Kidney epithelial cell (primary cell): ENCODE results near the gene BABAM1. TPM values are rescaled to one million over a fixed set of nuclear protein-coding genes. Genes with fewer than 3 reads are reported as not detected.
A peak's percentile ranks its signal among the peaks of the same experiment; 100 is the strongest.

ENCODE experiments used
- DNase-seq: peaks from one replicate; pipeline ENCODE4 v3.0.0-alpha.2; 2010; ENCODE audit warnings: low read depth
- H3K27me3 ChIP-seq: 2 replicates; pipeline ENCODE4 v1.6.0; 2011; ENCODE audit warnings: low read length; ENCODE audit not compliant: control insufficient read depth, insufficient read depth
- H3K36me3 ChIP-seq: 2 replicates; pipeline ENCODE4 v1.5.1; 2011; ENCODE audit warnings: low read length; ENCODE audit not compliant: control insufficient read depth, insufficient read depth
- H3K4me3 ChIP-seq: 2 replicates; pipeline ENCODE4 v1.5.1; 2011; ENCODE audit warnings: low read depth, mild to moderate bottlenecking, control low read depth, low read length
- total RNA-seq: library from RNA; depleted of rRNA; stranded (reverse); fragments of >200 nt; gene quantifications from 2 replicates; pipeline ENCODE4 v1.2.3, GENCODE V29; 2015
- TF ChIP-seq, protein P1 (sequence below): IDR thresholded peaks from 2 replicates; pipeline ENCODE4 v1.5.1; 2011; ENCODE audit warnings: mild to moderate bottlenecking, moderate library complexity, low read length, control low read depth, inconsistent platforms; ENCODE audit not compliant: insufficient read depth, poor library complexity, severe bottlenecking

Gene BABAM1
- total RNA-seq, 1 donor from 2014 or later: 101 TPM

DNA sequence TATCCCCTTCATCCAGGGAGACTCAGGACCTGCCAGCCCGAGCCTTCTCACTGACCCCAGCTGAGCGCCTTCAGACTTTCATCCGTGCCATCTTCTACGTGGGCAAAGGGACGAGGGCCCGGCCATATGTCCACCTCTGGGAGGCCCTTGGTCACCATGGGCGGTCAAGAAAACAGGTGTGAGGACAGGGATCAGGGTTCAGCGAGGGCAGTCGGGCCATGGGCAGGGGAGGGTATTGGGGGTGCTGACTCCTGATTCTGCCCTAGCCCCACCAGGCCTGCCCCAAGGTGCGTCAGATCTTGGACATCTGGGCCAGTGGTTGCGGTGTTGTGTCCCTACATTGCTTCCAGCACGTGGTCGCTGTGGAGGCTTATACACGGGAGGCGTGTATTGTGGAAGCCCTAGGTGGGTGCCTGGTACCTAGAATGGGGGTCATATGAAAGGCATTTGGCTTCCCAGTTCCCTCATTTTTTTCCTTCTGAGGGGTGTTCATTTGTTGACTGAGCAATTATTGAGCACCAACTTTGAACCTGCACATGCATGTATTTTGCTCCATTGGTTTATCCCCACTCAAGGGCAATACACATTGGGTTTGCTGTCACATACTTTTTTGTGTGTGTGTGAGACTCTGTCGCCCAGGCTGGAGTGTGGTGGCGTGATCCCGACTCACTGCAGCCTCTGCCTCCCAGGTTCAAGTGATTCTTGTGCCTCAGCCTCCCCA lies 18.3 kb downstream of the BABAM1 start:
- H3K4me3 ChIP-seq: no peak overlapping the region
- TF ChIP-seq, protein P1, sequence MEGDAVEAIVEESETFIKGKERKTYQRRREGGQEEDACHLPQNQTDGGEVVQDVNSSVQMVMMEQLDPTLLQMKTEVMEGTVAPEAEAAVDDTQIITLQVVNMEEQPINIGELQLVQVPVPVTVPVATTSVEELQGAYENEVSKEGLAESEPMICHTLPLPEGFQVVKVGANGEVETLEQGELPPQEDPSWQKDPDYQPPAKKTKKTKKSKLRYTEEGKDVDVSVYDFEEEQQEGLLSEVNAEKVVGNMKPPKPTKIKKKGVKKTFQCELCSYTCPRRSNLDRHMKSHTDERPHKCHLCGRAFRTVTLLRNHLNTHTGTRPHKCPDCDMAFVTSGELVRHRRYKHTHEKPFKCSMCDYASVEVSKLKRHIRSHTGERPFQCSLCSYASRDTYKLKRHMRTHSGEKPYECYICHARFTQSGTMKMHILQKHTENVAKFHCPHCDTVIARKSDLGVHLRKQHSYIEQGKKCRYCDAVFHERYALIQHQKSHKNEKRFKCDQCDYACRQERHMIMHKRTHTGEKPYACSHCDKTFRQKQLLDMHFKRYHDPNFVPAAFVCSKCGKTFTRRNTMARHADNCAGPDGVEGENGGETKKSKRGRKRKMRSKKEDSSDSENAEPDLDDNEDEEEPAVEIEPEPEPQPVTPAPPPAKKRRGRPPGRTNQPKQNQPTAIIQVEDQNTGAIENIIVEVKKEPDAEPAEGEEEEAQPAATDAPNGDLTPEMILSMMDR: no peak
- DNase-seq: no peak
- H3K36me3 ChIP-seq: no peaks in the 10 kb centered on the region
- no peaks in the 10 kb centered on the region for H3K27me3 ChIP-seq

DNA sequence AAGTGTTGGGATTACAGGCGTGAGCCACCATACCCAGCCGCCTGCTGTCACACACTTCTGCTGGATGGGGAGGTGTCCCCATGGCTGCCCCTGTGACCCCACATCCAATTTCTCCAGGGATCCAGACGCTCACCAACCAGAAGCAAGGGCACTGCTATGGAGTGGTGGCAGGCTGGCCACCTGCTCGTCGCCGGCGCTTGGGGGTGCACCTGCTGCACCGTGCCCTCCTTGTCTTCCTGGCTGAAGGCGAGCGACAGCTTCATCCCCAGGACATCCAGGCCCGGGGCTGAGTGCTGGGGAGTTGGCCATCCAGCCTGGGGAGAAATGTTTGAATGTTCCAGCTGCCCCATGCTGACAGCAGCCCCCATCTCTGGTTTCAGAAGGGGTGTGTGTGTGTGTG lies 19.0 kb downstream of the BABAM1 start:
- DNase-seq: no peak
- Histone ChIP-seq H3K36me3 (no peaks in the 10 kb centered on the region), H3K4me3 (no peak overlapping the region), H3K27me3 (no peaks in the 10 kb centered on the region)
- TF ChIP-seq, protein P1: no peak

DNA sequence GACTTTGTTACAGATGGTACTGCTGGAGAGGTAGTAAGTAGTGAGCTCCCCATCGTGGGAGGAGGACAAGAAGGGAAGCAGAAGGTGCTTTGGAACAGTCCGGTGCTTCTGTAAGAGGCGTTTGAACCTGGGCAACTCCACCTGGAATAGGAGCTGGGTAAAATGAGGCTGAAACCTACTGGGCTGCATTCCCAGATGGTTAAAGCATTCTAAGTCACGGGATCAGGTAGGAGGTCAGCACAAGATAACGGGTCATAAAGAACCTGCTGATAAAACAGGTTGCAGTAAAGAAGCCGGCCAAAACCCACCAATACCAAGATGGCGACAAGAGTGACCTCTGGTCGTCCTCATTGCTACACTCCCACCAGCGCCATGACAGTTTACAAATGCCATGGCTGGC lies 19.5 kb downstream of the BABAM1 start:
- H3K27me3 ChIP-seq: no peaks in the 10 kb centered on the region
- DNase-seq: no peak
- TF ChIP-seq, protein P1: no peak
- H3K4me3 ChIP-seq: no peak overlapping the region
- no peaks in the 10 kb centered on the region for H3K36me3 ChIP-seq

DNA sequence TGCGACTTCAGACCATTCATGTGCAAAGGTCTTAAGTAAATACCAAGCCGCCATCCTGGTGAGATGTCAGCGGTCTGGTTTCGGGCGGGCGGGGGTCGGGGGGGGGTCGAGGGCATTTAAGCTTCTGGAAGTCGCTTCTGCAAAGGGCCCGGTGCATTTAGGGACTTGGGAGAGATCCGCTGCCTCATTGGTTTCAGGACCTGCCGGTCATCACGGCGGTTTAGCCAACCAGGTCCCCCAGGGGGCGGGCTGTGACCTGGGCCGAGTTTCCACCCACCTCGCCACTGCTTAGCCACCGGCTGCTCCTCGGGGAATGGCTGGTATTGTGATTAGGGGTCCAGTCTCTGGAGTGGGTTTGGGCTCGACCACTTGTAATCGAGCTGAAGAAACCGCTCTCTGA lies 22.2 kb downstream of the BABAM1 start:
- H3K4me3 ChIP-seq: no peak overlapping the region
- H3K36me3 ChIP-seq: no peaks in the 10 kb centered on the region
- no peaks in the 10 kb centered on the region for H3K27me3 ChIP-seq
- DNase-seq: peak; percentile 67
- TF ChIP-seq, protein P1: no peak

DNA sequence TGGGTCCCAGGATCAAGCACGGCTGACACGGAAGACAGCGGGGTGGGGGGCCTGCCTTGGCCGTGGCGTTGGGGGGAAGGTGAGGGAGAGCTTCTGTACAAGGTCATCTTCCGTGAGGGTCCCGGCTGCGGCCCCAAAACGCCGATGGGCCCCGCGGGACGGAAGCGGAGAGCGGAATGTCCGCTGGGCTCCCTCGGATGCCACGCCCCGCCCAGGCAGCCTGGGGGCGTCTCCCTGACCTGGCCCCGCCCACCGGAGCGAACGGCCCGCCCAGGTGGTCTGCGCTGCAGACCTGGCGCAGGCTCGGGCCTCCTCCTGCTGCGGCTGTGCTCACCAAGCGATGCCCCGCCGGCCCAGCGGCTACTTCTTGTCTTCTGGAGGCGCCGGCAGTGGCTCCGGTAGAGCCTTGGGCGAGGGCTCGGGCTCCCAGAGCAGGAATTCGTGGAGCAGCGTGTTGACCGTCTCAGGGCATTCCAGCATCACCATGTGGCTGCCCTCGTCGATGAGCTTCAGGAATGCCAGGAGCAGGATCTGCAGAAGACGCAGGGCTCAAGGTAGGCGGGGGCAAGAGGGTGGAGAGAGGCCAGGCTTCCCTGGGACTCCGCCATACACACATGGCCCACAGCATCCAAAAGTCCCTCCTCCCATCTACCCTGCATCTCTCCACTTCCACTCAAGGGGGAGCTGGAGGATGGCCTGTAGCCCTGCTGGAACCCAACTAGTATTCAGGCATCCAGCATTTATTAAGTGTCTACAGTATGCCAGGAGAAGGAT lies 25.2 kb downstream of the BABAM1 start:
- TF ChIP-seq, protein P1: peak; percentile 71
- peak; percentile 56 for DNase-seq
- Histone ChIP-seq H3K36me3 (no peaks in the 10 kb centered on the region), H3K4me3 (peak overlapping the region; percentile 47), H3K27me3 (no peaks in the 10 kb centered on the region)
